HL-60 (cell line): ENCODE data around the gene TENM3.

Experiments used
- DNase-seq, 2 experiments: peaks; one replicate each; pipeline ENCODE4 v3.0.0-alpha.2; 2010 to 2020; ENCODE audit warnings: low read depth in 1 of 2, low spot score in 1 of 2
- H3K27ac ChIP-seq: fragments of 250-450 bp; sonication (Bioruptor Pico); replicated peaks from 2 replicates; pipeline ENCODE4 v1.5.1; 2020; ENCODE audit warnings: mild to moderate bottlenecking, moderate library complexity
- H3K27me3 ChIP-seq: fragments of 250-450 bp; sonication (Bioruptor Pico); 2 replicates; pipeline ENCODE4 v1.5.1; 2021; ENCODE audit warnings: mild to moderate bottlenecking, moderate library complexity; ENCODE audit not compliant: insufficient read depth, poor library complexity, severe bottlenecking
- H3K4me3 ChIP-seq: replicated peaks from 2 replicates; pipeline ENCODE4 v1.5.1; 2011; ENCODE audit warnings: mild to moderate bottlenecking, control low read depth, low read length; ENCODE audit not compliant: insufficient read depth
- CTCF ChIP-seq: IDR thresholded peaks from one replicate; pipeline ENCODE4 v1.5.1; 2011; ENCODE audit warnings: low read length, control low read depth, inconsistent platforms; ENCODE audit not compliant: insufficient read depth
- GABPA ChIP-seq: IDR thresholded peaks from 2 replicates; pipeline ENCODE4 v1.6.1; 2012; ENCODE audit warnings: low read depth
- POLR2AphosphoS5 ChIP-seq: IDR thresholded peaks from 2 replicates; pipeline ENCODE4 v1.6.1; 2012; ENCODE audit warnings: low read depth
- REST ChIP-seq: IDR thresholded peaks from 2 replicates; pipeline ENCODE4 v1.6.1; 2012; ENCODE audit warnings: low read depth; ENCODE audit not compliant: insufficient replicate concordance
- SPI1 ChIP-seq: IDR thresholded peaks from 2 replicates; pipeline ENCODE4 v1.6.1; 2012; ENCODE audit warnings: low read depth, mild to moderate bottlenecking, borderline replicate concordance

Gene TENM3

GRCh38 chr4:182391111-182391684 lies 148.0 kb downstream of the TENM3 start:
- DNase-seq, result no peak
- no peak overlapping the region for H3K4me3 ChIP-seq
- no peak overlapping the region for H3K27ac ChIP-seq
- TF ChIP-seq GABPA, result no peak
- no peak for TF ChIP-seq CTCF
- TF ChIP-seq POLR2AphosphoS5, result no peak
- TF ChIP-seq REST, result no peak
- no peak for TF ChIP-seq SPI1
- H3K27me3 ChIP-seq, result no peaks in the 10 kb centered on the region

GRCh38 chr4:182394181-182394580 lies 151.0 kb downstream of the TENM3 start:
- no peak for DNase-seq
- Histone ChIP-seq H3K27ac (no peak overlapping the region), H3K4me3 (no peak overlapping the region), H3K27me3 (no peaks in the 10 kb centered on the region)
- no peak for TF ChIP-seq CTCF
- TF ChIP-seq POLR2AphosphoS5, result no peak
- TF ChIP-seq REST, result no peak
- TF ChIP-seq GABPA, result no peak
- no peak for TF ChIP-seq SPI1

DNA sequence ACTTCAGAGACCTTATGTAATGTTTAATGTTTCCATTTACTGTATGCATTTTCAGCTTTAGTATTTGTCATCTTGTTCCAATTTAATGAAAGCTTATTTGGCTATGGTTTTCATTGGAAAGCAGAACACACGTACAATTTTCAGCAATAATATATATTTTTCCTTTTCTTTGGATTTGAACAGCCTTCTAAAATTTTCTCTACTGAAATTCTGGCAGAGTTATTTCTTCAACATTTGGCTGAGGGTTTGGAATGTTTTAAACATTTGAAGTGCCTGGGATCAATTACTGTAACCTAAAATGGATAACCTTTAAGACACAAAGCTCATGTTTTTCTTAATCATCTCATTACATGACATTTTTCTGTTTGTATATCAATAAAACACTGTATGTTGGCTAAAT lies 156.9 kb downstream of the TENM3 start:
- H3K27me3 ChIP-seq, result no peaks in the 10 kb centered on the region
- no peak overlapping the region for H3K27ac ChIP-seq
- no peak overlapping the region for H3K4me3 ChIP-seq
- TF ChIP-seq CTCF (no peak), GABPA (no peak), REST (no peak), POLR2AphosphoS5 (no peak), SPI1 (no peak)
- DNase-seq, result no peak
